Suprapubic skin (tissue), 4 donors: ENCODE data around the gene HAO1. TPM values are rescaled to one million over a fixed set of nuclear protein-coding genes. Genes with fewer than 3 reads are reported as not detected.
"Not testable (repeated sequence)": the region's sequence is repeated elsewhere in the genome, so short reads cannot be mapped to it uniquely, and the experiment has no call there.

Source experiments
- DNase-seq, 2 donors: peaks; one replicate each; pipeline ENCODE4 v3.0.0-alpha.2; 2019; ENCODE audit warnings: low spot score in 2 of 2
- H3K27ac ChIP-seq: fragments of 200-600 bp; sonication (generic); one replicate; pipeline ENCODE4 v1.5.1; 2019
- H3K27me3 ChIP-seq: fragments of 200-600 bp; sonication (generic); one replicate; pipeline ENCODE4 v1.5.1; 2019
- H3K36me3 ChIP-seq: fragments of 200-600 bp; sonication (generic); one replicate; pipeline ENCODE4 v1.5.1; 2019
- H3K4me1 ChIP-seq: fragments of 200-600 bp; sonication (generic); one replicate; pipeline ENCODE4 v1.5.1; 2019
- H3K4me3 ChIP-seq: fragments of 200-600 bp; sonication (generic); one replicate; pipeline ENCODE4 v1.5.1; 2019; ENCODE audit warnings: mild to moderate bottlenecking
- H3K9me3 ChIP-seq: fragments of 200-600 bp; sonication (generic); one replicate; pipeline ENCODE4 v1.5.1; 2019
- CTCF ChIP-seq, 2 donors: fragments of 200-600 bp in 1 of 2; fragments of 450-650 bp in 1 of 2; sonication (generic) in 1 of 2; IDR thresholded peaks; one replicate each; pipeline ENCODE4 v1.5.1; 2016 to 2019; ENCODE audit warnings: antibody characterized with exemption in 2 of 2, mild to moderate bottlenecking in 1 of 2, moderate library complexity in 1 of 2
- EP300 ChIP-seq: sonication (generic); formaldehyde crosslinking; IDR thresholded peaks from one replicate; pipeline ENCODE4 v1.6.1; 2017; ENCODE audit warnings: antibody characterized with exemption
- POLR2A ChIP-seq, 2 donors: fragments of 450-650 bp; IDR thresholded peaks; one replicate each; pipeline ENCODE4 v1.6.1; 2017; ENCODE audit warnings: antibody characterized with exemption in 2 of 2, mild to moderate bottlenecking in 2 of 2, moderate library complexity in 2 of 2
- POLR2AphosphoS5 ChIP-seq, 3 donors: sonication (generic); formaldehyde crosslinking; IDR thresholded peaks; one replicate each; pipeline ENCODE4 v1.6.1; 2017; ENCODE audit warnings: antibody characterized with exemption in 3 of 3
- WGBS: methylation state at CpG from one replicate; pipeline ENCODE4 v1.1.5; 2018; 5-methylcytosine and 5-hydroxymethylcytosine counted together
- total RNA-seq, 4 donors: library from RNA; depleted of rRNA; stranded (reverse); fragments of >200 nt; gene quantifications; one replicate each; pipeline ENCODE4 v1.1.0, GENCODE V29; 2016

HAO1 gene
- total RNA-seq, 4 donors from 2014 or later: 0.80 TPM; not detected in 3

GRCh38 chr20:7967199-7967844, 27.1 kb upstream of the HAO1 start:
- 37% methylated on average over 4 of the region's 4 CpGs for WGBS
- Histone ChIP-seq H3K9me3 (no peaks in the 10 kb centered on the region), H3K4me3 (no peak overlapping the region), H3K27me3 (no peaks in the 10 kb centered on the region), H3K4me1 (no peaks in the 10 kb centered on the region), H3K27ac (no peak overlapping the region), H3K36me3 (no peaks in the 10 kb centered on the region)
- TF ChIP-seq POLR2A (IDR thresholded peaks at IDR 0.05) (no peak), POLR2AphosphoS5 (IDR thresholded peaks at IDR 0.05) (no peak), CTCF (IDR thresholded peaks at IDR 0.05) (no peak), EP300 (no peak)
- no peak for DNase-seq

GRCh38 chr20:7966176-7966575, 25.9 kb upstream of the HAO1 start:
- H3K36me3 ChIP-seq: no peaks in the 10 kb centered on the region
- no peak overlapping the region for H3K4me3 ChIP-seq
- no peaks in the 10 kb centered on the region for H3K27me3 ChIP-seq
- H3K9me3 ChIP-seq: no peaks in the 10 kb centered on the region
- DNase-seq: no peak
- WGBS: 49% methylated on average over 3 of the region's 3 CpGs
- TF ChIP-seq EP300 (no peak), POLR2AphosphoS5 (IDR thresholded peaks at IDR 0.05) (no peak), CTCF (IDR thresholded peaks at IDR 0.05) (no peak), POLR2A (IDR thresholded peaks at IDR 0.05) (no peak)
- no peaks in the 10 kb centered on the region for H3K4me1 ChIP-seq
- H3K27ac ChIP-seq: no peak overlapping the region

- Histone ChIP-seq H3K4me3 (no peak overlapping the region), H3K4me1 (no peaks in the 10 kb centered on the region), H3K36me3 (no peaks in the 10 kb centered on the region), H3K27ac (no peak overlapping the region), H3K9me3 (no peaks in the 10 kb centered on the region), H3K27me3 (no peaks in the 10 kb centered on the region)
- TF ChIP-seq POLR2AphosphoS5 (IDR thresholded peaks at IDR 0.05): no peak
- TF ChIP-seq POLR2A (IDR thresholded peaks at IDR 0.05): no peak
- no peak for TF ChIP-seq CTCF (IDR thresholded peaks at IDR 0.05)
- no peak for TF ChIP-seq EP300
- no peak for DNase-seq
- WGBS: 25% methylated on average over 1 of the region's 1 CpG
These were observed 19.2 kb upstream of the HAO1 start for GRCh38 chr20:7959484-7959883.

DNA sequence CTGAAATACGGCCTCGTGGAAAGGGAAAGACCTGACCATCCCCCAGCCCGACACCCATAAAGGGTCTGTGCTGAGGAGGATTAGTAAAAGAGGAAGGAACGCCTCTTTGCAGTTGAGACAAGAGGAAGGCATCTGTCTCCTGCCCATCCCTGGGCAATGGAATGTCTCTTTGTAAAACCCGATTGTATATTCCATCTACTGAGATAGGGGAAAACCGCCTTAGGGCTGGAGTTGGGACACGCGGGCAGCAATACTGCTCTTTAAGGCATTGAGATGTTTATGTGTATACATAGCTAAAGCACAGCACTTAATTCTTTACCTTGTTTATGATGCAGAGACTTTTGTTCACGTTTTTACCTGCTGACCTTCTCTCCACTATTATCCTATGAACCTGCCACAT, 16.3 kb upstream of the HAO1 start:
- DNase-seq, H3K27ac ChIP-seq, H3K4me1 ChIP-seq, H3K9me3 ChIP-seq, H3K4me3 ChIP-seq, H3K36me3 ChIP-seq, H3K27me3 ChIP-seq: not testable (repeated sequence)
- WGBS: 68% methylated on average over 9 of the region's 9 CpGs

DNA sequence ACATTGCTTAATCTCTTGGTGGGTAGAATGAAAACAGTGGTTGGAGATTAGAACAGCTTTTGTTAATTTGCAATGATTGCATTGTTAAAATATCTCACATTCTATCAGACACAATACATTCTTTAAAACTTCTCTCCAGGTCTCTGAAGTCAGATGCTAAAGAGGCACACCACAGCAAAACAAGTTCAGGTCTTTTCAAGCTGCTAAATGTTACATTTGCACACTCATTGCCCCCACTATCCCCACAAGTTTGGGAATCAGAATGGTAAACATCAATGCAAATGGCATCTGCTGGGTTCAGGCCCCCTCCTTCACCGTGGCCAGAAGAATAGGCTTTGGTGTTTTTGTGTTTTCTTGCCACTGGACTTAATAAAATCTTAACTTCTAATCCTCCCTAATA, 10.1 kb upstream of the HAO1 start:
- Histone ChIP-seq H3K27ac (no peak overlapping the region), H3K36me3 (no peaks in the 10 kb centered on the region), H3K9me3 (no peaks in the 10 kb centered on the region), H3K4me3 (no peak overlapping the region), H3K27me3 (no peaks in the 10 kb centered on the region), H3K4me1 (no peaks in the 10 kb centered on the region)
- no peak for DNase-seq
- WGBS: 57% methylated on average over 1 of the region's 1 CpG
- TF ChIP-seq CTCF (IDR thresholded peaks at IDR 0.05) (no peak), POLR2AphosphoS5 (IDR thresholded peaks at IDR 0.05) (no peak)

DNA sequence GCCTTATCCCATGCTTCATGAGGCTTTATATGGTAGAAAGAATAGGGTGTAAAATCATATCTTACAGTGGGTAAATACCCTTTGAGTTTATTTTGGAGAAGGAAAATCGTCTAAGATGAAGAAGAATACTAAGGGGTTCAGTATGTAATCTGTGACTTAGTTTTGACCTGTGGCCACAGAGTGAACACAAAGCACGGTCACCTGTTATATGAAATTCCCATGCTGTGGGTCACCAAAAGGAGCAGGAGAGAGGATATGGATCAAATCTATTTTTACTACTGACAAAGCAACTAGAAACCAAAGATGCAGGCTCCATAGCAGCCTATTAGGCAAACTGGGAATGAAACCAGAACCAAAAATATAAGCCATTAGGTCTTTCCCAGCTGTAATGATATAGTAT, 3.6 kb upstream of the HAO1 start:
- Histone ChIP-seq H3K9me3 (no peaks in the 10 kb centered on the region), H3K27ac (no peak overlapping the region), H3K36me3 (no peaks in the 10 kb centered on the region), H3K27me3 (no peaks in the 10 kb centered on the region), H3K4me1 (no peaks in the 10 kb centered on the region), H3K4me3 (no peak overlapping the region)
- no peak for DNase-seq
- 33% methylated on average over 2 of the region's 2 CpGs for WGBS
- TF ChIP-seq EP300 (no peak), POLR2AphosphoS5 (IDR thresholded peaks at IDR 0.05) (no peak), POLR2A (IDR thresholded peaks at IDR 0.05) (no peak), CTCF (IDR thresholded peaks at IDR 0.05) (no peak)
